Measurements from ENCODE around the gene GYPC.

Gene GYPC

DNA sequence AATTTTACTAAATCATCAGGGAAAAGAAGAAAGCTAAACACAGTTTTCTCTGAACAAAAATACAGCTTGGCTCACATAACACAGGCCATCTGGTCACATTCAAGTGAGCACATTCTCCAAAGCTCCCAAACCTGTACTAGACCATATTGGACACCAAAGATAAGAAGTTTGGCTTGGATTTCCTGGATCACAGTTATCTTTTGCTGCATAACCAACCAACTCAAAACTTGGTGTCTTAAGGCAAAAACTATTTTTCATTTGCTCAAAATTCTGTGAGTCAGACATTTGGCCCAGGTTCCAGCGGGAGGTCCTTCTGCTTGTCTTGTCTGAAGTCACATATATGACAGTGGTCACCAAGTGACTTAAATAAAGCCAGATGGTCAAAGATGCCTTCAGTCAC, 83.2 kb downstream of the GYPC start:
- no peak overlapping the region for H3K4me3 ChIP-seq (ENCODE audit: low read length)
- H3K9ac ChIP-seq (ENCODE audit: low read depth, low read length), result no peak overlapping the region
- no peaks in the 10 kb centered on the region for H3K27me3 ChIP-seq (ENCODE audit: insufficient read depth, low read length)
- H3K27ac ChIP-seq (ENCODE audit: low read depth, low read length), result no peak overlapping the region
- WGBS, result 99% methylated on average over 1 of the region's 1 CpG
- peaks cover 10% of the 10 kb centered on the region for H3K9me3 ChIP-seq (ENCODE audit: insufficient read depth, low read depth, low read length)
- no peaks in the 10 kb centered on the region for H3K36me3 ChIP-seq (ENCODE audit: insufficient read depth, low read length)
- H3K4me1 ChIP-seq (ENCODE audit: insufficient read depth, low read length), result no peaks in the 10 kb centered on the region

DNA sequence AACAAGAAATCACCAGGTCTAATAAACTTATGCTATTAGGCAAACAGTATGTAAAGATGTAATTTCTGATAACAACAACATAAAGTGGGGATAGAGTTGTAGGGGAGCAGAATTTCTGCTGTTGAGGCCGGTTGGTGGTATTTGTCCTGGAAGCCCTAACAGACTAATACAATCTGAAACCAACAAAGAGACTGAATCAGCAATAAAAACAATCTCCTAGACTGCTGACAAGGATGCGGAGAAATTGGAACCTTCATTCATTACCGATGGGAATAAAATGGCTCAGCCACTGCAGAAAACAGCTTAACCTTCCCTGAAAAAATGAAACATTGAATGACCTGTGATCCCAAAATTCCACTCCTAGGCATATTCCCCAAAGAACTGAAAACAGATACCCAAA, 88.7 kb downstream of the GYPC start:
- Histone ChIP-seq H3K27ac (ENCODE audit: low read depth, low read length) (no peak overlapping the region), H3K36me3 (ENCODE audit: insufficient read depth, low read length) (no peaks in the 10 kb centered on the region), H3K4me1 (ENCODE audit: insufficient read depth, low read length) (no peaks in the 10 kb centered on the region), H3K27me3 (ENCODE audit: insufficient read depth, low read length) (no peaks in the 10 kb centered on the region), H3K9me3 (ENCODE audit: insufficient read depth, low read depth, low read length) (peaks cover 10% of the 10 kb centered on the region), H3K4me3 (ENCODE audit: low read length) (no peak overlapping the region), H3K9ac (ENCODE audit: low read depth, low read length) (no peak overlapping the region)
- WGBS, result 97% methylated on average over 3 of the region's 3 CpGs
